Breast epithelium (tissue), 4 donors: ENCODE measurements around the gene CLPSL2. TPM values are rescaled to one million over a fixed set of nuclear protein-coding genes. Genes with fewer than 3 reads are reported as not detected.

Experiments
- DNase-seq, 2 donors: peaks; one replicate each; pipeline ENCODE4 v3.0.0-alpha.2; 2019; ENCODE audit warnings: low spot score in 2 of 2
- H3K27ac ChIP-seq, 2 donors: fragments of 200-600 bp; sonication (generic) in 1 of 2; one replicate each; pipeline ENCODE4 v1.5.1; 2016 to 2019; ENCODE audit warnings: mild to moderate bottlenecking in 1 of 2
- H3K27me3 ChIP-seq, 2 donors: fragments of 200-600 bp; sonication (generic) in 1 of 2; one replicate each; pipeline versions ENCODE4 v1.5.1 to v1.6.0; 2017 to 2019; ENCODE audit warnings: control low read depth in 1 of 2, mild to moderate bottlenecking in 1 of 2
- H3K36me3 ChIP-seq: fragments of 200-600 bp; one replicate; pipeline ENCODE4 v1.5.1; 2019
- H3K4me1 ChIP-seq, 2 donors: fragments of 200-600 bp; sonication (generic); one replicate each; pipeline ENCODE4 v1.5.1; 2016 to 2019; ENCODE audit warnings: control low read depth in 1 of 2
- H3K4me3 ChIP-seq, 3 donors: fragments of 200-600 bp; sonication (generic); 1 replicate in 2 of 3; 2 replicates in 1 of 3; pipeline ENCODE4 v1.5.1; 2016 to 2019; ENCODE audit warnings: mild to moderate bottlenecking in 3 of 3, moderate library complexity in 2 of 3
- H3K9me3 ChIP-seq, 2 donors: fragments of 200-600 bp; sonication (generic) in 1 of 2; one replicate each; pipeline ENCODE4 v1.5.1; 2016 to 2019; ENCODE audit warnings: control low read depth in 1 of 2
- CTCF ChIP-seq, 3 donors: fragments of 450-650 bp; IDR thresholded peaks; one replicate each; pipeline ENCODE4 v1.5.1; 2016 to 2017; ENCODE audit warnings: antibody characterized with exemption in 3 of 3, mild to moderate bottlenecking in 3 of 3, moderate library complexity in 3 of 3
- POLR2A ChIP-seq: fragments of 450-650 bp; IDR thresholded peaks from one replicate; pipeline ENCODE4 v1.6.1; 2016; ENCODE audit warnings: antibody characterized with exemption, mild to moderate bottlenecking, moderate library complexity
- POLR2AphosphoS5 ChIP-seq, 3 donors: sonication (generic); formaldehyde crosslinking; IDR thresholded peaks; one replicate each; pipeline ENCODE4 v1.6.1; 2017; ENCODE audit warnings: antibody characterized with exemption in 3 of 3
- intact Hi-C: fragments of 100-400 bp; cut with DNase I; formaldehyde crosslinking; loops from one replicate; pipeline ENCODE4 v1.15.1; 2023; ENCODE audit warnings: low total_unique reads
- total RNA-seq, 3 donors: library from RNA; depleted of rRNA; stranded (reverse); fragments of >200 nt; gene quantifications; one replicate each; pipeline ENCODE4 v1.1.0, GENCODE V29; 2016

CLPSL2 gene
- total RNA-seq, 3 donors from 2014 or later: 2.3 TPM; not detected in 2

- Histone ChIP-seq H3K36me3 (no peaks in the 10 kb centered on the region), H3K4me1 (no peaks in the 10 kb centered on the region), H3K27ac (no peak overlapping the region), H3K4me3 (no peak overlapping the region), H3K9me3 (no peaks in the 10 kb centered on the region), H3K27me3 (peaks cover 0 to 1% of the 10 kb centered on the region in 2 donors)
- intact Hi-C loops: no loop called here
- TF ChIP-seq CTCF (IDR thresholded peaks at IDR 0.05): no peak
- no peak for TF ChIP-seq POLR2AphosphoS5 (IDR thresholded peaks at IDR 0.05)
- no peak for TF ChIP-seq POLR2A
- no peak for DNase-seq
Observed at GRCh38 chr6:35769211-35769610, 7.2 kb upstream of the CLPSL2 start.

DNA sequence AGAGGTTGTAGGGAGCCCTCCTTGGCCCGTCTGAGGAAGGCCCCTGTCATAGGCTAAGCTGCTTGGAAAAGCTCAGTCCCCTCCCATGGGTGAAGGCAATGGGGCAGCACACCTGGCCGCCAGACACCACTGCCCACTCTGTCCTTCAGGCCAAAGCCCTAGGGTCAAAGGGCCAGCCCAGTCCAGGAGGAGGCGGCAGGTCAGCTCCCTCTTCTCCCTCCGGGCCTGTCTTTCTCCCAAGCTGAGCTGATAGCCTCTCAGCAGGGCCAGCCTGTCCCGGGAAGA lies 5.1 kb upstream of the CLPSL2 start:
- H3K27me3 ChIP-seq: peaks cover 0 to 4% of the 10 kb centered on the region in 2 donors

GRCh38 chr6:35774116-35774794 lies 2.1 kb upstream of the CLPSL2 start:
- peaks cover 0 to 4% of the 10 kb centered on the region in 2 donors for H3K27me3 ChIP-seq
- H3K36me3 ChIP-seq: no peaks in the 10 kb centered on the region
- no peaks in the 10 kb centered on the region for H3K9me3 ChIP-seq
- DNase-seq: peak in 1 of 2 donors; percentile 7
- TF ChIP-seq POLR2A (no peak), POLR2AphosphoS5 (IDR thresholded peaks at IDR 0.05) (no peak), CTCF (IDR thresholded peaks at IDR 0.05) (no peak)
- H3K27ac ChIP-seq: no peak overlapping the region
- intact Hi-C loops: no loop called here
- H3K4me3 ChIP-seq: no peak overlapping the region
- H3K4me1 ChIP-seq: peaks cover 0 to 3% of the 10 kb centered on the region in 2 donors

More for the DNA sequence above, 5.1 kb upstream of the CLPSL2 start:
- no peaks in the 10 kb centered on the region for H3K9me3 ChIP-seq
- intact Hi-C loops: no loop called here
- H3K4me1 ChIP-seq: no peaks in the 10 kb centered on the region
- H3K27ac ChIP-seq: no peak overlapping the region
- TF ChIP-seq POLR2AphosphoS5 (IDR thresholded peaks at IDR 0.05) (no peak), CTCF (IDR thresholded peaks at IDR 0.05) (no peak), POLR2A (no peak)
- DNase-seq: peak in 1 of 2 donors; percentile 35
- H3K4me3 ChIP-seq: no peak overlapping the region
- no peaks in the 10 kb centered on the region for H3K36me3 ChIP-seq

DNA sequence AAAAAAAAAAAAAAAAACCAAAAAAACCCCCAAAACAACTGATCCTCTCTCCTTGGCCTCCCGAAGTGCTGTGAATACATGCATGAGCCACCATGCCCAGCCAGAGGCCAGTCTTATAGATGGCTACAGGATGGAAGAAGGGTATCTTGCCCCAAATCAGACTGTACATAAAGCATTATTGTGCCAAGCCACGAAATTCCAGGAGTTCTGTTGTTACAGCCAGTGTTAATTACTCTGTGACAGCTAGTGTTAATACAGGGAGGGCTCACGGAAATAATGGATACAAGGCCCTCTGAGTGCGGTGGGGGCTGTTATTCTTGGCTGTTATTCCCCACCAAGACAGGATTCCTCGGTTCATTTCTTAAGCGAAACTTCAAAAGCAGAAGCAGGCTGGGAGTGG lies 1.4 kb upstream of the CLPSL2 start:
- Histone ChIP-seq H3K27me3 (peaks cover 0 to 4% of the 10 kb centered on the region in 2 donors), H3K4me1 (peaks cover 0 to 3% of the 10 kb centered on the region in 2 donors), H3K36me3 (no peaks in the 10 kb centered on the region), H3K27ac (no peak overlapping the region), H3K9me3 (no peaks in the 10 kb centered on the region), H3K4me3 (no peak overlapping the region)
- no peak for TF ChIP-seq POLR2AphosphoS5 (IDR thresholded peaks at IDR 0.05)
- no peak for TF ChIP-seq POLR2A
- TF ChIP-seq CTCF (IDR thresholded peaks at IDR 0.05): no peak
- peak in 1 of 2 donors; percentile 9 for DNase-seq
- intact Hi-C loops: no loop called here

DNA sequence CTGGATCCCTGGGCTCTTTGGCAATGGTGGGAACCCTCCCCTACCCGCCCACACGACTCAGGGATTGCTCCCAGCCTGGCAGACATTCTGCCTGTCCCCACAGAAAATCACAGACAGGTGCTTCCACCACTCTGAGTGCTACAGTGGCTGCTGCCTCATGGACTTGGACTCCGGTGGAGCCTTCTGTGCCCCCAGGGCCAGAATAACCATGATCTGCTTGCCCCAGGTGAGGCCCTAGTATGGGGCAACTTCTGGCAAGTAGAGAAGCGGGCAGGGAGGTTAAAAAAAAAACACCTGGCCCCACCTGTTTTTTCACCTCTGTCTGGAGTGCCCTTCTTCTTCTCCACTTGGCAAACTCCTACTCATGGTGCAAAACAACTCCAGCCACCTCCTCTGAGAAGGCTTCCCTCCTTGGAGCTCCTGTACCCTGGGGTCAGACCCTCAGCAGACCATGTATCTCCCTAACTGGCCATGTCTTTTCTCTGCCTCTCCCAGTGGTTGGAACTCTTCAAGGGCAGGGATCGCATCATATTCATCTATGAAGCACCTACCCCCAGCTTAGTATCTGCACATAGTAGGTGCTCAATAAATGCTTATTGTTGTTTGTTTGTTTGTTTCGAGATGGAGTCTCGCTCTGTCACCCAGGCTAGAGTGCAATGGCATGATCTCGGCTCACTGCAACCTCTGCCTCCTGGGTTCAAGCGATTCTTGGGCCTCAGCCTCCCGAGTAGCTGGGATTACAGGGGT lies 1.1 kb downstream of the CLPSL2 start:
- Histone ChIP-seq H3K27ac (no peak overlapping the region), H3K4me1 (peaks cover 0 to 3% of the 10 kb centered on the region in 2 donors), H3K36me3 (no peaks in the 10 kb centered on the region), H3K9me3 (no peaks in the 10 kb centered on the region), H3K27me3 (peaks cover 0 to 4% of the 10 kb centered on the region in 2 donors), H3K4me3 (peak overlapping the region in 1 of 3 donors; percentile 71)
- DNase-seq: peak in 1 of 2 donors; percentile 30
- intact Hi-C loops: no loop called here
- TF ChIP-seq POLR2A: no peak
